A549 (cell line): Measurements from ENCODE around the gene TCF12. TPM values are rescaled to one million over a fixed set of nuclear protein-coding genes. Genes with fewer than 3 reads are reported as not detected.

Experiments used
- ATAC-seq, 2 experiments: fragments of 200-7000 bp in 1 of 2; fragments of >200 bp in 1 of 2; cut with Nextera tagmentation in 1 of 2; cut with Tn5 transposase in 1 of 2; 3 replicates each; pipeline versions ENCODE4 v1.8.0 to v1.9.1; 2018 to 2020; ENCODE audit warnings: mild to moderate bottlenecking in 1 of 2, moderate library complexity in 1 of 2
- CTCF ChIA-PET: fragments of 300-600 bp; sonication (Branson Sonifier 250); formaldehyde crosslinking; extraction: SDS; loops from one replicate; lab custom pipeline; 2021; ENCODE audit warnings: antibody characterized with exemption, inconsistent platforms; lab: Yijun Ruan, JAX
- POLR2A ChIA-PET: fragments of 350-600 bp; formaldehyde crosslinking; extraction: SDS; loops from one replicate; lab custom pipeline; 2021; ENCODE audit warnings: antibody characterized with exemption, inconsistent platforms; lab: Yijun Ruan, JAX
- DNase-seq, 2 experiments: peaks; one replicate each; pipeline versions ENCODE4 v3.0.0 to v3.0.0-alpha.2; 2011 to 2016; ENCODE audit warnings: low read depth in 1 of 2, low spot score in 1 of 2
- FAIRE-seq: peaks from 2 replicates; lab custom pipeline; 2011; peaks lifted over from hg19 to GRCh38; lab: Jason Lieb, UNC
- H3K27ac ChIP-seq, 2 experiments: fragments of >200 bp; sonication (Bioruptor Twin); formaldehyde crosslinking; 3 replicates each; pipeline ENCODE4 v1.5.1; 2016 to 2017
- H3K4me1 ChIP-seq: fragments of >200 bp; sonication (Bioruptor Twin); formaldehyde crosslinking; 3 replicates; pipeline ENCODE4 v1.6.1; 2016
- H3K4me2 ChIP-seq: fragments of >200 bp; sonication (Bioruptor Twin); formaldehyde crosslinking; 3 replicates; pipeline ENCODE4 v1.6.1; 2016
- H3K4me3 ChIP-seq: fragments of >200 bp; sonication (Bioruptor Twin); formaldehyde crosslinking; 3 replicates; pipeline ENCODE4 v1.5.1; 2016
- H3K9me3 ChIP-seq: fragments of >200 bp; sonication (Bioruptor Twin); formaldehyde crosslinking; 3 replicates; pipeline ENCODE4 v1.6.1; 2016
- ATOH8 ChIP-seq: fragments of 250-450 bp; sonication (Bioruptor Pico); IDR thresholded peaks from 2 replicates; pipeline ENCODE4 v1.5.0; 2020; ENCODE audit warnings: low read depth, mild to moderate bottlenecking, moderate library complexity
- BCL3 ChIP-seq: fragments of >200 bp; sonication (Bioruptor Twin); formaldehyde crosslinking; IDR thresholded peaks from 3 replicates; pipeline ENCODE4 v1.6.1; 2016
- BHLHE40 ChIP-seq: IDR thresholded peaks from 2 replicates; pipeline ENCODE4 v1.6.1; 2012; ENCODE audit warnings: low read depth, low read length, inconsistent platforms
- CBX8 ChIP-seq: fragments of 200-600 bp; sonication (generic); IDR thresholded peaks from 2 replicates; pipeline ENCODE4 v1.6.1; 2016
- CEBPB ChIP-seq, 2 experiments: fragments of >200 bp in 1 of 2; sonication (Bioruptor Twin) in 1 of 2; formaldehyde crosslinking in 1 of 2; IDR thresholded peaks; 2 replicates each; pipeline ENCODE4 v1.6.1; 2012 to 2016
- E2F6 ChIP-seq: IDR thresholded peaks from 2 replicates; pipeline ENCODE4 v1.6.1; 2012; ENCODE audit warnings: low read depth, borderline replicate concordance
- EHF ChIP-seq: fragments of 250-450 bp; sonication (Bioruptor Pico); IDR thresholded peaks from 2 replicates; pipeline ENCODE4 v1.5.0; 2020; ENCODE audit warnings: mild to moderate bottlenecking
- ESRRA ChIP-seq: fragments of 150-350 bp; IDR thresholded peaks from 2 replicates; pipeline ENCODE4 v1.6.1; 2014; ENCODE audit warnings: mild to moderate bottlenecking, low read length, borderline replicate concordance
- FOXS1 ChIP-seq: fragments of 250-450 bp; sonication (Bioruptor Pico); IDR thresholded peaks from 2 replicates; pipeline ENCODE4 v1.5.0; 2020; ENCODE audit warnings: mild to moderate bottlenecking, moderate library complexity
- GATA3 ChIP-seq: IDR thresholded peaks from 2 replicates; pipeline ENCODE4 v1.6.1; 2012; ENCODE audit warnings: borderline replicate concordance
- HMGXB4 ChIP-seq: fragments of 250-450 bp; sonication (Bioruptor Pico); IDR thresholded peaks from 2 replicates; pipeline ENCODE4 v1.5.0; 2021; ENCODE audit warnings: mild to moderate bottlenecking, moderate library complexity, borderline replicate concordance
- HOXB13 ChIP-seq: fragments of 250-450 bp; sonication (Bioruptor Pico); IDR thresholded peaks from 2 replicates; pipeline ENCODE4 v1.5.0; 2020; ENCODE audit warnings: low read depth, mild to moderate bottlenecking, moderate library complexity
- JUN ChIP-seq, 2 experiments: fragments of >200 bp; sonication (Bioruptor Twin); formaldehyde crosslinking; IDR thresholded peaks; 2 replicates in 1 of 2; 3 replicates in 1 of 2; pipeline ENCODE4 v1.6.1; 2016 to 2017
- KDM5A ChIP-seq: fragments of 200-600 bp; sonication (generic); IDR thresholded peaks from 2 replicates; pipeline ENCODE4 v1.6.1; 2016; ENCODE audit warnings: antibody characterized with exemption, mild to moderate bottlenecking
- MAFK ChIP-seq: fragments of 450-650 bp; IDR thresholded peaks from 2 replicates; pipeline ENCODE4 v1.6.1; 2014; ENCODE audit not compliant: partially characterized antibody
- NPAS2 ChIP-seq: fragments of 250-450 bp; sonication (Bioruptor Pico); IDR thresholded peaks from 2 replicates; pipeline ENCODE4 v1.8.0; 2022; ENCODE audit warnings: mild to moderate bottlenecking, moderate library complexity, borderline replicate concordance
- NR3C1 ChIP-seq: fragments of >200 bp; sonication (Bioruptor Twin); formaldehyde crosslinking; IDR thresholded peaks from 3 replicates; pipeline ENCODE4 v1.6.1; 2017
- PBX3 ChIP-seq: IDR thresholded peaks from 2 replicates; pipeline ENCODE4 v1.6.1; 2012
- POLR2A ChIP-seq: IDR thresholded peaks from 2 replicates; pipeline ENCODE4 v1.6.1; 2012; ENCODE audit warnings: mild to moderate bottlenecking, low read length
- POLR2AphosphoS2 ChIP-seq: conservative IDR thresholded peaks from 2 replicates; pipeline ENCODE4 v1.6.1; 2012; ENCODE audit warnings: low read length, improper control_type of control experiment, inconsistent platforms
- RARB ChIP-seq: fragments of 250-450 bp; sonication (Bioruptor Pico); IDR thresholded peaks from 2 replicates; pipeline ENCODE4 v1.8.0; 2021; ENCODE audit warnings: mild to moderate bottlenecking, moderate library complexity
- RCOR1 ChIP-seq: fragments of 150-350 bp; IDR thresholded peaks from 2 replicates; pipeline ENCODE4 v1.6.1; 2014; ENCODE audit warnings: antibody characterized with exemption, low read length, low read depth
- RFX5 ChIP-seq: fragments of 450-650 bp; IDR thresholded peaks from 2 replicates; pipeline ENCODE4 v1.7.1; 2014; ENCODE audit warnings: antibody characterized with exemption, mild to moderate bottlenecking, moderate library complexity
- USF2 ChIP-seq: fragments of 450-650 bp; IDR thresholded peaks from 2 replicates; pipeline ENCODE4 v1.6.1; 2014; ENCODE audit warnings: antibody characterized with exemption
- ZC3H11A ChIP-seq: fragments of 450-650 bp; IDR thresholded peaks from 2 replicates; pipeline ENCODE4 v1.6.1; 2014; ENCODE audit warnings: antibody characterized with exemption, mild to moderate bottlenecking
- ZSCAN20 ChIP-seq: fragments of 250-450 bp; sonication (Bioruptor Pico); IDR thresholded peaks from 2 replicates; pipeline ENCODE4 v1.8.0; 2022; ENCODE audit warnings: mild to moderate bottlenecking, moderate library complexity
- WGBS: methylation state at CpG from one replicate; pipeline ENCODE4 v1.1.6; 2017; ENCODE audit errors: missing lambda C conversion rate; 5-methylcytosine and 5-hydroxymethylcytosine counted together
- polyA plus RNA-seq, 4 experiments: library from polyadenylated mRNA; depleted of rRNA in 3 of 4; stranded (reverse); fragments of >200 nt; fragmentation: RNase III in 1 of 4; extraction: RNeasy Plus Mini Kit Qiagen cat#74134 plus additional on column Dnase treatment in 1 of 4; gene quantifications; 2 replicates in 3 of 4; 3 replicates in 1 of 4; pipeline ENCODE4 v1.2.3, GENCODE V29; 2011 to 2017

Gene TCF12
- polyA plus RNA-seq, 2 of the 4 experiments (the other 2 are of a cell fraction): 36.3 to 121 TPM

- WGBS: 85% methylated on average over 15 of the region's 15 CpGs
These were observed 394.1 kb downstream of the TCF12 start for GRCh38 chr15:57312318-57313133.

GRCh38 chr15:57313134-57313483, 394.7 kb downstream of the TCF12 start:
- CTCF ChIA-PET: interaction anchor here (0.9 to 3.6 kb wide), 6 partner anchors 9 to 822 kb away, joined by 3 to 16 read pairs (median 4); no protein-coding TSS in a partner anchor
- ATAC-seq (no peak), DNase-seq (no peak), FAIRE-seq (no peak)
- Histone ChIP-seq H3K9me3 (no peaks in the 10 kb centered on the region), H3K4me2 (no peak overlapping the region), H3K27ac (no peak overlapping the region), H3K4me3 (no peak overlapping the region), H3K4me1 (no peaks in the 10 kb centered on the region)
- TF ChIP-seq NPAS2 (no peak), ZSCAN20 (no peak), HMGXB4 (CRISPR knock-in tag) (no peak), POLR2A (no peak), NR3C1 (no peak), BCL3 (no peak), JUN (IDR thresholded peaks at IDR 0.05) (no peak), E2F6 (no peak), POLR2AphosphoS2 (no peak), USF2 (no peak), ZC3H11A (no peak), GATA3 (no peak), PBX3 (no peak), MAFK (no peak), ATOH8 (CRISPR knock-in tag) (no peak), BHLHE40 (no peak), ESRRA (no peak), RARB (CRISPR knock-in tag) (no peak), CEBPB (IDR thresholded peaks at IDR 0.05) (no peak)
- TF ChIP-seq, all 56 proteins: peak for 0
- WGBS: 83% methylated on average over 7 of the region's 7 CpGs
- POLR2A ChIA-PET: no interaction called here

More at GRCh38 chr15:57312318-57313133, 394.1 kb downstream of the TCF12 start:
- no peak for ATAC-seq
- FAIRE-seq: no peak
- H3K9me3 ChIP-seq: no peaks in the 10 kb centered on the region
- peaks cover 5% of the 10 kb centered on the region for H3K4me1 ChIP-seq
- POLR2A ChIA-PET: no interaction called here
- H3K4me2 ChIP-seq: no peak overlapping the region
- no peak for DNase-seq
- H3K27ac ChIP-seq: no peak overlapping the region
- H3K4me3 ChIP-seq: no peak overlapping the region
- CTCF ChIA-PET: interaction anchor here (0.9 to 3.6 kb wide), 9 partner anchors 9 to 821 kb away, joined by 3 to 16 read pairs (median 5); partner anchors contain the start of gene TCF12
- TF ChIP-seq POLR2AphosphoS2 (no peak), MAFK (no peak), RFX5 (no peak), JUN (IDR thresholded peaks at IDR 0.05) (no peak), HOXB13 (no peak), EHF (no peak), BCL3 (no peak), CBX8 (no peak), FOXS1 (CRISPR knock-in tag) (no peak), KDM5A (no peak), RCOR1 (no peak), CEBPB (IDR thresholded peaks at IDR 0.05) (no peak)
